ENCODE data around the gene EHMT1.

- TF ChIP-seq CTCF (IDR thresholded peaks at IDR 0.05; ENCODE audit: poor library complexity), result no peak
- no peak for TF ChIP-seq EZH2 (IDR thresholded peaks at IDR 0.05; ENCODE audit: borderline replicate concordance)
These were observed 115.4 kb downstream of the EHMT1 start for GRCh38 chr9:137734181-137734580.
